Lower leg skin (tissue), 3 donors: ENCODE results near the gene DYNLT1.
"Not testable (repeated sequence)": the region's sequence is repeated elsewhere in the genome, so short reads cannot be mapped to it uniquely, and the experiment has no call there.

Experiments used
- CTCF ChIP-seq, 3 donors: fragments of 450-650 bp; IDR thresholded peaks; one replicate each; pipeline ENCODE4 v1.5.1; 2016; ENCODE audit warnings: antibody characterized with exemption in 3 of 3, mild to moderate bottlenecking in 3 of 3, moderate library complexity in 2 of 3
- POLR2A ChIP-seq, 2 donors: fragments of 450-650 bp; IDR thresholded peaks; one replicate each; pipeline ENCODE4 v1.6.1; 2016 to 2017; ENCODE audit warnings: antibody characterized with exemption in 2 of 2, mild to moderate bottlenecking in 1 of 2, moderate library complexity in 1 of 2

GRCh38 chr6:158614606-158615005 is 29.9 kb downstream of the DYNLT1 start:
- not testable (repeated sequence) for TF ChIP-seq CTCF, POLR2A (IDR thresholded peaks at IDR 0.05)
